ENCODE results near the gene FOXB1.

- no peak for TF ChIP-seq CTCF (conservative IDR thresholded peaks at IDR 0.05; ENCODE audit: low read depth, low read length)
- peak; percentile 88 for TF ChIP-seq EZH2 (IDR thresholded peaks at IDR 0.05; ENCODE audit: borderline replicate concordance, low read depth, low read length, poor library complexity, severe bottlenecking)
Observed at GRCh38 chr15:59997070-59997701, 6.9 kb upstream of the FOXB1 start.
